H1 (cell line): ENCODE data around the gene TCAIM. TPM values are rescaled to one million over a fixed set of nuclear protein-coding genes. Genes with fewer than 3 reads are reported as not detected.

ENCODE experiments used
- BCL11A ChIP-seq, 2 experiments: IDR thresholded peaks; one replicate each; pipeline ENCODE4 v1.6.1; 2011; ENCODE audit warnings: low read depth in 2 of 2, low read length in 2 of 2, mild to moderate bottlenecking in 2 of 2
- CBX8 ChIP-seq: fragments of 300-800, 300-1000 bp; sonication (generic); IDR thresholded peaks from 2 replicates; pipeline ENCODE4 v1.7.1; 2016; ENCODE audit warnings: low read depth, low read length, borderline replicate concordance
- CEBPB ChIP-seq: IDR thresholded peaks from 2 replicates; pipeline ENCODE4 v1.6.1; 2012; ENCODE audit warnings: low read depth, low read length
- GABPA ChIP-seq: IDR thresholded peaks from 2 replicates; pipeline ENCODE4 v1.6.1; 2011; ENCODE audit warnings: mild to moderate bottlenecking, low read length, moderate library complexity, borderline replicate concordance; ENCODE audit not compliant: insufficient read depth
- GTF2F1 ChIP-seq: IDR thresholded peaks from 2 replicates; pipeline ENCODE4 v1.6.1; 2012; ENCODE audit warnings: low read depth, low read length, improper control_type of control experiment, borderline replicate concordance
- MAFK ChIP-seq: IDR thresholded peaks from 2 replicates; pipeline ENCODE4 v1.6.1; 2012; ENCODE audit warnings: low read depth, mild to moderate bottlenecking, improper control_type of control experiment, low read length
- PHF8 ChIP-seq: fragments of 200-600 bp; sonication (generic); conservative IDR thresholded peaks from 2 replicates; pipeline ENCODE4 v1.7.1; 2012; ENCODE audit warnings: low read depth, mild to moderate bottlenecking, inconsistent platforms, low read length, moderate library complexity
- POLR2A ChIP-seq, 2 experiments: IDR thresholded peaks; 1 replicate in 1 of 2; 2 replicates in 1 of 2; pipeline ENCODE4 v1.6.1; 2011; ENCODE audit warnings: low read depth in 2 of 2, low read length in 2 of 2, mild to moderate bottlenecking in 2 of 2; ENCODE audit errors: control extremely low read depth in 1 of 2
- SIRT6 ChIP-seq: IDR thresholded peaks from one replicate; pipeline ENCODE4 v1.7.1; 2012; ENCODE audit warnings: low read length, inconsistent platforms
- SP2 ChIP-seq: IDR thresholded peaks from 2 replicates; pipeline ENCODE4 v1.6.1; 2012; ENCODE audit warnings: mild to moderate bottlenecking, low read length, inconsistent platforms
- TEAD4 ChIP-seq: IDR thresholded peaks from 2 replicates; pipeline ENCODE4 v1.6.1; 2012; ENCODE audit warnings: low read depth, low read length, inconsistent platforms, mixed read lengths
- polyA plus RNA-seq, 7 experiments: library from polyadenylated mRNA; depleted of rRNA in 3 of 7; stranded (reverse) in 5 of 7; unstranded in 2 of 7; fragments of >200 nt in 5 of 7; fragments of 200-250 nt in 2 of 7; gene quantifications; 1 replicate in 5 of 7; 2 replicates in 1 of 7; 4 replicates in 1 of 7; pipeline versions ENCODE4 v1.2.1 to v1.2.3, GENCODE V29; 2011 to 2013; ENCODE audit warnings: missing spikeins in 2 of 7, mixed read lengths in 2 of 7
- total RNA-seq: library from RNA; stranded (reverse); fragmentation: NEBNext Ultra II Directional; extraction: Animal tissue kit (Norgen Biotek cat#: 25700); gene quantifications from 2 replicates; pipeline ENCODE4 v1.2.1, GENCODE V29; 2021
- TF ChIP-seq, protein P1 (sequence below): fragments of 300-600 bp; sonication (generic); IDR thresholded peaks from 2 replicates; pipeline ENCODE4 v1.7.1; 2012; ENCODE audit warnings: low read length, moderate library complexity, mild to moderate bottlenecking, inconsistent platforms; ENCODE audit not compliant: insufficient replicate concordance

Gene TCAIM
- total and polyA plus RNA-seq, 2 of the 8 experiments (the other 6 are each of a cell fraction or from before 2014, with no cell fraction given) = 6.9 to 22.1 TPM

DNA sequence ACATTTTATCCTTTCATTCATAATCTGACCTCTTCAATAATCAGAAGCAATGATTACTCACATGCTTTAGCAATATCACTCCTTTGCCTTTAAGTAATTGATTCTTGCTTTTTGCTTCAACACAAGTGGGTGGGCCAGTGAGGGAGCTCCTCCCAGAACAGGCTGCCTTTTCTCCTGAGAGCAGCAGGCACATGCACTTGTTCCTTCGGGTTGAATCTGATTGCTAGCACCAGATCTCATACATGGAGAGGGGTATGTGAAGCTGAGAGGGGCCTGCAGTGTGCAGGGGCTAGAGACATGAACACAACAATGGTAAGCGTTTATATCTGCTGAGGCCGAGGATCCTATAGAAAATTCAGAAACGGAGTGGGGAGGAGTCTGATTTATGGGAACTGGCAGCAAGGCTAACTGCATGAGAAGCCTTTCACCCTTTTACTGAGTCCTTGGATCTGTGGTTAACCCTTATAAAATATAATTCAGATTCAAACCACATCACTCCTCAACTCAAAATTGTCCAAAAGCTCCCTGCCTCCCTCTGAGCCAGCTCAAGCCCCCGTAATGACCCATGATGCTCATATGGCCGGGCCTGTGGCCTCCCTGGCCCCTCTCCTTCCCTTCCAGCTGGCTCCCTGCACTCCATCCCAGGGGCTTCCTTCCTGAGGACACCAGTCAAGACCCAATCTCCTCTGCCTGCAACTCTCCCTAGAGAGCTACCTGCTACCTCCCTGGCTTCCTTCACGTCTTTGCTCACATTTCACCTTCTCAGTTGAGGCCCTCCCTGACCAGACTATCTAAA lies 106.5 kb downstream of the TCAIM start (continued):
- TF ChIP-seq, protein P1, sequence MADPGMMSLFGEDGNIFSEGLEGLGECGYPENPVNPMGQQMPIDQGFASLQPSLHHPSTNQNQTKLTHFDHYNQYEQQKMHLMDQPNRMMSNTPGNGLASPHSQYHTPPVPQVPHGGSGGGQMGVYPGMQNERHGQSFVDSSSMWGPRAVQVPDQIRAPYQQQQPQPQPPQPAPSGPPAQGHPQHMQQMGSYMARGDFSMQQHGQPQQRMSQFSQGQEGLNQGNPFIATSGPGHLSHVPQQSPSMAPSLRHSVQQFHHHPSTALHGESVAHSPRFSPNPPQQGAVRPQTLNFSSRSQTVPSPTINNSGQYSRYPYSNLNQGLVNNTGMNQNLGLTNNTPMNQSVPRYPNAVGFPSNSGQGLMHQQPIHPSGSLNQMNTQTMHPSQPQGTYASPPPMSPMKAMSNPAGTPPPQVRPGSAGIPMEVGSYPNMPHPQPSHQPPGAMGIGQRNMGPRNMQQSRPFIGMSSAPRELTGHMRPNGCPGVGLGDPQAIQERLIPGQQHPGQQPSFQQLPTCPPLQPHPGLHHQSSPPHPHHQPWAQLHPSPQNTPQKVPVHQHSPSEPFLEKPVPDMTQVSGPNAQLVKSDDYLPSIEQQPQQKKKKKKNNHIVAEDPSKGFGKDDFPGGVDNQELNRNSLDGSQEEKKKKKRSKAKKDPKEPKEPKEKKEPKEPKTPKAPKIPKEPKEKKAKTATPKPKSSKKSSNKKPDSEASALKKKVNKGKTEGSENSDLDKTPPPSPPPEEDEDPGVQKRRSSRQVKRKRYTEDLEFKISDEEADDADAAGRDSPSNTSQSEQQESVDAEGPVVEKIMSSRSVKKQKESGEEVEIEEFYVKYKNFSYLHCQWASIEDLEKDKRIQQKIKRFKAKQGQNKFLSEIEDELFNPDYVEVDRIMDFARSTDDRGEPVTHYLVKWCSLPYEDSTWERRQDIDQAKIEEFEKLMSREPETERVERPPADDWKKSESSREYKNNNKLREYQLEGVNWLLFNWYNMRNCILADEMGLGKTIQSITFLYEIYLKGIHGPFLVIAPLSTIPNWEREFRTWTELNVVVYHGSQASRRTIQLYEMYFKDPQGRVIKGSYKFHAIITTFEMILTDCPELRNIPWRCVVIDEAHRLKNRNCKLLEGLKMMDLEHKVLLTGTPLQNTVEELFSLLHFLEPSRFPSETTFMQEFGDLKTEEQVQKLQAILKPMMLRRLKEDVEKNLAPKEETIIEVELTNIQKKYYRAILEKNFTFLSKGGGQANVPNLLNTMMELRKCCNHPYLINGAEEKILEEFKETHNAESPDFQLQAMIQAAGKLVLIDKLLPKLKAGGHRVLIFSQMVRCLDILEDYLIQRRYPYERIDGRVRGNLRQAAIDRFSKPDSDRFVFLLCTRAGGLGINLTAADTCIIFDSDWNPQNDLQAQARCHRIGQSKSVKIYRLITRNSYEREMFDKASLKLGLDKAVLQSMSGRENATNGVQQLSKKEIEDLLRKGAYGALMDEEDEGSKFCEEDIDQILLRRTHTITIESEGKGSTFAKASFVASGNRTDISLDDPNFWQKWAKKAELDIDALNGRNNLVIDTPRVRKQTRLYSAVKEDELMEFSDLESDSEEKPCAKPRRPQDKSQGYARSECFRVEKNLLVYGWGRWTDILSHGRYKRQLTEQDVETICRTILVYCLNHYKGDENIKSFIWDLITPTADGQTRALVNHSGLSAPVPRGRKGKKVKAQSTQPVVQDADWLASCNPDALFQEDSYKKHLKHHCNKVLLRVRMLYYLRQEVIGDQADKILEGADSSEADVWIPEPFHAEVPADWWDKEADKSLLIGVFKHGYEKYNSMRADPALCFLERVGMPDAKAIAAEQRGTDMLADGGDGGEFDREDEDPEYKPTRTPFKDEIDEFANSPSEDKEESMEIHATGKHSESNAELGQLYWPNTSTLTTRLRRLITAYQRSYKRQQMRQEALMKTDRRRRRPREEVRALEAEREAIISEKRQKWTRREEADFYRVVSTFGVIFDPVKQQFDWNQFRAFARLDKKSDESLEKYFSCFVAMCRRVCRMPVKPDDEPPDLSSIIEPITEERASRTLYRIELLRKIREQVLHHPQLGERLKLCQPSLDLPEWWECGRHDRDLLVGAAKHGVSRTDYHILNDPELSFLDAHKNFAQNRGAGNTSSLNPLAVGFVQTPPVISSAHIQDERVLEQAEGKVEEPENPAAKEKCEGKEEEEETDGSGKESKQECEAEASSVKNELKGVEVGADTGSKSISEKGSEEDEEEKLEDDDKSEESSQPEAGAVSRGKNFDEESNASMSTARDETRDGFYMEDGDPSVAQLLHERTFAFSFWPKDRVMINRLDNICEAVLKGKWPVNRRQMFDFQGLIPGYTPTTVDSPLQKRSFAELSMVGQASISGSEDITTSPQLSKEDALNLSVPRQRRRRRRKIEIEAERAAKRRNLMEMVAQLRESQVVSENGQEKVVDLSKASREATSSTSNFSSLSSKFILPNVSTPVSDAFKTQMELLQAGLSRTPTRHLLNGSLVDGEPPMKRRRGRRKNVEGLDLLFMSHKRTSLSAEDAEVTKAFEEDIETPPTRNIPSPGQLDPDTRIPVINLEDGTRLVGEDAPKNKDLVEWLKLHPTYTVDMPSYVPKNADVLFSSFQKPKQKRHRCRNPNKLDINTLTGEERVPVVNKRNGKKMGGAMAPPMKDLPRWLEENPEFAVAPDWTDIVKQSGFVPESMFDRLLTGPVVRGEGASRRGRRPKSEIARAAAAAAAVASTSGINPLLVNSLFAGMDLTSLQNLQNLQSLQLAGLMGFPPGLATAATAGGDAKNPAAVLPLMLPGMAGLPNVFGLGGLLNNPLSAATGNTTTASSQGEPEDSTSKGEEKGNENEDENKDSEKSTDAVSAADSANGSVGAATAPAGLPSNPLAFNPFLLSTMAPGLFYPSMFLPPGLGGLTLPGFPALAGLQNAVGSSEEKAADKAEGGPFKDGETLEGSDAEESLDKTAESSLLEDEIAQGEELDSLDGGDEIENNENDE = no peak
- TF ChIP-seq POLR2A (IDR thresholded peaks at IDR 0.05; ENCODE audit: control extremely low read depth in 1 of 2, low read depth in 2 of 2, low read length in 2 of 2) = no peak
- no peak for TF ChIP-seq CBX8
- TF ChIP-seq GABPA = no peak
- TF ChIP-seq CEBPB = no peak
- no peak for TF ChIP-seq MAFK
- TF ChIP-seq GTF2F1 = no peak
- TF ChIP-seq BCL11A (IDR thresholded peaks at IDR 0.05; ENCODE audit: low read depth in 2 of 2, low read length in 2 of 2) = no peak
- TF ChIP-seq TEAD4 = no peak
- TF ChIP-seq PHF8 = no peak
- no peak for TF ChIP-seq SIRT6
- no peak for TF ChIP-seq SP2
- TF ChIP-seq, all 59 proteins: peak for 0
